Stimulated activated CD8-positive, alpha-beta memory T cell treated with anti-CD3 and anti-CD28 coated beads, Interleukin-4, amount 100 ng/mL, for 4 hours (primary cell): ENCODE data around the gene CTSO.
A peak's percentile ranks its signal among the peaks of the same experiment; 100 is the strongest.

ENCODE experiments used
- DNase-seq, 2 donors: peaks; one replicate each; pipeline ENCODE4 v3.0.0-alpha.2; 2020; ENCODE audit warnings: low read depth in 2 of 2, low spot score in 1 of 2

CTSO gene, protein sequence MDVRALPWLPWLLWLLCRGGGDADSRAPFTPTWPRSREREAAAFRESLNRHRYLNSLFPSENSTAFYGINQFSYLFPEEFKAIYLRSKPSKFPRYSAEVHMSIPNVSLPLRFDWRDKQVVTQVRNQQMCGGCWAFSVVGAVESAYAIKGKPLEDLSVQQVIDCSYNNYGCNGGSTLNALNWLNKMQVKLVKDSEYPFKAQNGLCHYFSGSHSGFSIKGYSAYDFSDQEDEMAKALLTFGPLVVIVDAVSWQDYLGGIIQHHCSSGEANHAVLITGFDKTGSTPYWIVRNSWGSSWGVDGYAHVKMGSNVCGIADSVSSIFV

DNA sequence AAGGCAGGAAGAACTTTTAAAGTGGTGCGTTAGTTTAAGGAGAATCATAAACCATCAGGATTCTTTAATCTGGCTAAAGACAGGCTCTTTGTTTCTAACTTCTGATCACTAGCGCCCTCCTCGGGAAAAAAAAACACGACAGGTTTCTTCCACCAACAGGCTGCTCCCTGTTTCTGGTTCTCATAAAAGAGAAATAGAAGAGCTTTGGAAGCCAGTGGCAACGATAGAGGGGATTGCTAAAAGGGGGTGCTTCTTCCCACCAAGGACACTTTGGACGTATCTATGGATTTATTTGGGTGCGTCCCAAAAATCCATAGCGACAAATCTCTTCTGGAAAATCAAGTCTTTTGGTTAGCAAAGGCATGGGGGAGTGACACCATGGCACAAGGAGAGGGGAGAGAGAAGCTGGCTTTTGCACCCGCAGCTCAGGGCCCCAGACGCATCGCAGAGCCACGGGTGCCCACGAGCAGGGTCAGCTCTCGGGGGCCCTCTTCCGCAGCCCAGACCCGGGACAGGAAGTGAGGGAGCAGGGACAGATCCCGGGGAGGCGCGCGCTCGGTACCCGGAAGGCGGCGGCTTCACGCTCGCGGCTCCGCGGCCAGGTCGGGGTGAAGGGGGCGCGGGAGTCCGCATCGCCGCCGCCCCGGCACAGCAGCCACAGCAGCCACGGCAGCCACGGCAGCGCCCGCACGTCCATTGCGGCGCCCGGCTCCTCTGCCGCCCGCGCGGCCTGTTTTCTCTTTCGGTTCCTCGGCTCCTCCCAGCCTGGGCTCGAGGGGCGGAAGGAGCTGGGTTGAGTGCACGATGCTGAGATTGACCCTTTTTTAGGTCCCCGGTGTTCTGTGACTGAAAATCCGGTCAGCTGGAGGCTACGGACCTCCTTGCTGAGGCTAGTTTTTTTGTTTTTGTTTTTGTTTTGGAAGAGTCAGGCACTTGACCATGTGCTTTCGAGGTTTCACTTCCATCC is at the start of gene CTSO:
Gene CTSO, minus strand, starts transcription at position 716 of the 967 bp plus-strand sequence. Its CDS starts 19 bp downstream, at position 697.
- peak; percentile 52 to 57 for DNase-seq

DNA sequence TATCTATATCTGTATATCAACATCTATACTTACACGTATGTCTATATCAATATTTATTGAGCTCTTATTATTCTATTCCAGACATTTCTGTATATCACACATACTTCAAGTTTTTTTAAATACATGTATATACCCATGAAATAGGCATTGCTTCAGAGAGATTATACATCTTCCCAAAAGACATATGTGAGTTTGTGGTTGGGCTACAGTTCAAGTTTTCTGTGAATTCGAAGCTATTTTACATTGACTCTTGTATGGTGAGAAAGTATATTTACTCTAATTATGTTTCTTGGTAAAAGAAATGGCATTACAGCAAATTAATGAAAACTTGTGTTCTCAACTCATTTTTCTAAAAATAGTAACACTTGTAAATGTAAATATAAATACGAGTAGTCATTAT is 46.8 kb upstream of the CTSO start:
- DNase-seq, result no peak

DNA sequence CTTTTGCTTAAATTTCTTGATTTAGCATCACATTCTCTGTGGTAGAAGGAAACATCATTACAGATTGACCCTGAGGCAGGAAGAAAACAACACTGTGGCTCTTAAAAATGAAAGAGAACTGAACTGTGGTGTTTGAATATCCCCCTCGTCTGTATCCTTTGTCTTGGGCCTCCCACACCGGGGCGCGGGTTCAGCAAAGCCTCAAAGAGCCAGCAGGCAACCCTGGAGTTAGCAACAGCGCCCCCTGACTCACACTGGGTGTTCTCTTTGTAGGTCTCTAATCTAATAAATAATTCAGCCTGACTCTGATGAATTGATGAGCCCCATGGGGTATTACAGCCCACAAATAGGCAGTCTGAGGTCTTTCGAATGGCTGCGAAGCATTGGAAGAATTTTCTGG is 46.1 kb upstream of the CTSO start:
- DNase-seq, result no peak

DNA sequence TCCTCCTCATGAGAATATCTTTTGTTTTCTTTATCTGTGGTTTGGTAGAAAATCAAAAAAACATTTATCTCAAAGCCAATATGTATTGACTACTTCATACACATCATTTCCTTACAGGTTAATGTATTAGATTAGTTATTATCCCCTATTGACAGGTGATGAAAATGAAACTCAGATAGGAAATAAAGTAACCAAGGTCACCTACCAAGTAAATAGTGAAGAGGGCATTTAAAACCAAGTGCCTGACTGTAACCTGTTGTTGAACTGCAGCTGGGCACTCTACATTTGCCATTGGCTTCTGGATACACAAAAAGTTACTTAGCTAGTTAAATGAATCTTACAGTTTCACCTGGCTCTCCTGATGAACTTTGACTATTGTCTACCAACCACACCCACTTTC is 41.4 kb upstream of the CTSO start:
- no peak for DNase-seq

DNA sequence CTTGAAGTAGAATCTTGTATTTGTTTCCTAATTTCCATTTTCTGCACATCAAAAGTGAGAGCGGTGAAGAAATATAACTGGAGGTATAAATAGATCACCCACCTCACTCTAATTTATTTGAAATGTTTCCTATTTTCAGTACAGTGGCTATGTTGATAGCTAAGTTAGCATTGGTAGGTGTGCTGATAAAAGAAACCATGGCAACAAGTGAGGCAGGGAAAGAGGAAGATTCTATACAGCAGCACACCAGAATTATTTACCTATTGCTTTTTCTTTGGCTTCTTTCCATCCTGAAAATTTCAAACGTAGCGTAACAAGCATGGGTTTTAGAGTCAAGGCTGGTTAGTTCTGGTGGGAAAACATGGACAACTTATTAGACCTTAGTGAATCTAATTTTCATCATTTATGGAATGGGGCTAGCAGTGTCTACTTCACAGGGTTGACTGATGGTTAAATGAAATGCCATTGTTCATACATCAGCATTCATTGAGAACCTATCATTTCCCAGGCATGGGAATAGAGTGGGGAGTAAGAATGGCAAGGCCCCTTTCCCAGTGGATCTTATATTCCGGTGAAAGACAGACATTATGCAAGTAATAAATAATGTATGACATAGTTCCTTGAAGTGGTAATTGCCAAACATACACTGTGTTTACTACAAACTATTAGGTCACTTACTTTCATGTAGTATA is 30.6 kb upstream of the CTSO start:
- no peak for DNase-seq

DNA sequence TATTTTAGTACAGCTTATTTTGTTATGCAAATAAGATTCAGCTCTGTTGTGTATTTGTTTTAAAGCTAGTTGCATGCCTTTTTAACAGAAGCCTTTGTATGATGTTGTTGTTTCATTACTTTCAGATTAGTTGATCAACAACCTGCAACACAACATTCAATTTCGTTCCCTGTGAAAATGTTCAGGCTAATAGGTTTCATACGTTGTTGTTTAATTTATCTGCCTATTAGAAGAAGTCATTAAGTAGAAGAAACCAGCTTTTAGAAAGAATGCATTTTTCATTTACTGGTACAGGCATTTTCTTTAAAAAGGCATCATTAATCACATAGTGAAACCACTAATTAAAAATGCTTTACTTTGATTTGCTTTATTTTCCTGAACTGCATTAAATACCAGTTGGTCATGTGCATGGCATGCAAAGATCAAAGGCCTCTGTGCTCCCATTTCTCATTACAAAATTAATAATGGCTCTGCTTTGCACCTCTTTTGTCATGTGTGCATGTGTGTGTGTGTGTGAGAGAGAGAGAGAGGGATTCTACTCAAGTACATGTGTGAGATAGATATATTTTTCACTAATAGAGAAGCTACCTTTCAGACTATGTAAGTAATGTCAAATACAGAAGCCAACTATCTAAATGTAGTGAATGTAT is 29.2 kb upstream of the CTSO start:
- no peak for DNase-seq

DNA sequence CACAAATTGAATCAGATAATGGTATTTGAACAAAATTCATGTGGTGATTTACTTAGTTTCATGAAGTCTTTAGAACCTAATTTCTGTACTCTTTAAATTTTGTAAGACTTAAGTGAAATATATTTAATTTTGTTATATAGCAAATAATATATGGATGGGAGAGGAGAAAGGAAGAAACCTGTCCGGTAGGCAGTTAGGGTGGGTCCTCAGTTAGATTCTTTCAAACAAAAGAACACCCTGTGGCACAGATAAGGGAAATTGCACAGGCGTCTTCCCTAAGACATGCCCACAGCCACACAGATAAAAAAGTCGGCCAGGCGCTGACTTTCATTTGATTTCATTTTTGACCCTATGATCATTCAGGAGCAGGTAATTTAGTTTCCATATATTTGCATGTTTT is 25.1 kb upstream of the CTSO start:
- no peak for DNase-seq

DNA sequence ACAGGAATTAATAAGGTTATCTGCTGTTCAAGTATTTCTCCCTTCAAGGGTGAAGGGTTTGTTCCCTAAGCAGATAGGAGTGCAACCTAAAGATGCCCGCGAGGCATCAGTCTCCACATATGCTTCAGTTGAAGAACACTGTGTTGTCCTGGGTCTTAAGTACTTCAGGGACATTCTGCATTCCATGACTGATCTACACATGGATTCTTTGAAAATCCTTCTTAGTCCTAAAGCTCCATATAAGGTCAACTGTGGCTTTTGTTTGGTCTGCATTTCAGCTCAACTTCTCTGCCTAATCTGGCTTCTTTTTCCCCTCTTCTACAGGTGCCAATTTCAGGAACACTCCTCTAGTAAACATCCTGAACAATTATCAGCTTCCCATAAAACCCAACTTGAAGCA is 21.8 kb upstream of the CTSO start:
- DNase-seq, result no peak

DNA sequence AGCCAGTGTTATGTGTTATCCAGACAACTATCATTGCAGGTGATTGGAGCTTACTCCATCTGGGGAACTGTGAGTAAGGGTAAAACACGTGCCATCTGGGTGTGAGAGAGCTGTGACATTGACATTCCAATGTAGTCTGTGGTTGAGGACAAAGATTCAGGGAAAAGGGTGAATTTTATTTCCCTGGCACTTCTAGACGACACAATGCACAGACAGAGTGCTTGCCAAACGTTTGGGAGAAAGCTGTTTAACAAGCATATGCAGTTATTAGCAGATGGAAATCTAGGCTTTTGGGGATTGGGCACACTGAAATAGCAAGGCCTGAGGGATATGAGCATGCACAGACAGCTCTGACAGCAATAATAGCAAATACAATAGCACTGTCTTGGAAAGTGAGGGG is 21.3 kb upstream of the CTSO start:
- no peak for DNase-seq

DNA sequence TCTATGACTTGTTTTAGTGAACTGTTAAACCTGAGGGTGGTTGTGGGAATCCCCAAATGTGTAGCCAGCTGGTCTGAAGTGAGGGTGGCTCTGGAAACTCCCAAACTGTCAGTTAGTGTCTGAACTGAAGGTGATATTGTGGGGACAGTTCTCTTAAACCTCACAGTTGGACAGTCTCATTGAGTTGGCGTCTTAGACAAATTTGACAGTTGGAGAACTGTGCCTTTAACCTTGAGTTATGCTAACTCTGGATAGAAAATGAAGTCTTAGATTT is 20.7 kb upstream of the CTSO start:
- DNase-seq, result no peak

DNA sequence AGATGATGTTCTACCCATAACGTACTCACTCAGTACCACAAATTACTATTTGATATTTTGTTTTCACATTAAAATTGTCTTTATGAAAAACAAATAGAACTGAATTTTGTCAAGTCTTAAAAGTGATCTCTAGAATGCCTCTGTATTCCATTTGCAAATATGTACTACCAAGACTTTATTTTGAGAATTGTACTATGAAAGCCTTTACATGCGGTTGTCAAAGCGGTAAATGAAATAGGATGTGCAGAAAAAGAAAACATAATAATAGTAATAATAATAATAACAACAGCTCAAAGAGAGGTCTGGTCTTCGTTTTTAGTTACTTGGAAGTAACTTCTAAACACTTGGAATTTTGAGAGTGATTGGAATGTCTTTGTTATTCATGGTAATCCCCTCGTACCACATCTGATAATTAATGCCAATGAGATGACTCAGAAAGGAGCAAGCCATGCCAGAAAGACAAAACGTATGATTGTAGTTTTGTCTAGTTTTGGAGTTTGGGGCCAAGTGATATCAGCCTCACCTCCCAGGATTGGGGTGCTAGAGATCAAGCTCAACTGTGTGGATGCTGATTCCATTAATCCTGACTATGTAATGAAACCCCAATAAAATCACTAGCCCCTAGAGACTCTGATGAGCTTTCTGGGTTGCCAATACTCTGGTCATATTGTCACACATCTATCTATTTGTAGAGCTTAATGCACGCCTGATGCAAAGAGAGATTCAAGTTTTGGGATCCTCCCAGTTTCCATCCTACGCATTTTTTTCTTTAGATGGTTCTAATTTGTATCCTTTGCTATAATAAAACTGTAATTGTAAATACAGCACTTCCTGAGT is 20.2 kb upstream of the CTSO start:
- DNase-seq, result no peak

DNA sequence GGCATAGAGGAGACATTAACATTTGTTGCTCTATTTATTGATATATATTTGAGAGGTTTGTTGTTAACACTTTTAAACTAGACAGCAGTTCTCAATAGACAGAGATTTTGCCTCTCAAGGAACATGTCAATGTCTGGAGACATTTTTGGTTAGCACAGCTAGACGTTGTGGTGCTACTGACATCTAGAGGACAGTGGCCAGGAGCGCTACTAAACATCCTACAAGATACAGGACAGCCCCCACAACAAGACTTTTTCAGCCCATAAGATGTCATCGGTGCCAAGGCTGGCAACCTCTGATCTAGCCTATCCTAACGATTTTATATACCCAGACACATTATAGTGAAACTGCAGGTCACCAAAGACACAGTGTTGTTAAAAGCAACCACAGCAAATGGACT is 18.4 kb upstream of the CTSO start:
- no peak for DNase-seq

DNA sequence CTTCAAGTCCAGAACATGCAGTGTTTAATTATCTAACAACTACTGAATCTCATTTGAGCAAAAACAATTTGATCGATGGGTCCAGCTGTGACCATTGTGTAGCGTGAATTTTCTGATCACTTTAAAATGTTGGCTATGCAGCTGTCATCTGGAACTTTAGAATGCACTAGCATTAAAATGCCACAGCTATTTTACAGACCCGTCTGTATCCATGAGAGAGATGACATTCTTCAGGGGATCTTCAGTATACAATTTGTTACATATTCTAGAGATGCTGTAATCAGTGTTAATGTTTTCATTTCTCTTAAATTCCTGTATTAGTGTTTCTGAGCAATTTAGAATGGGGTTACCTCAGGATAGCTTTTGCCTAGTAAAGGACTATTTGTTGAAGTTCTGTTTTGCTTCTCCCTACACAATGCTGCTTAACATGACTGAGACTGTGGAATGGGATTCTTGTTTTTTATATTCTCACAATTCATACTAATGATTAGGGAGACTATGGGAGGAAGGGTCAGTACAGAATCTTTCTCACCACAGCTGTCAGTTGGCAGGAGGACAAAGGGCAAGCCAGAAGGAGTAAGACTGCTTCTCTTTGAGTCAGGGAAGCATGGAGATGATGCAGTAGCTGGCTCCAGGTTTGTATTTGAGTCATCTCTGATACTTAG is 13.2 kb upstream of the CTSO start:
- DNase-seq, result no peak

DNA sequence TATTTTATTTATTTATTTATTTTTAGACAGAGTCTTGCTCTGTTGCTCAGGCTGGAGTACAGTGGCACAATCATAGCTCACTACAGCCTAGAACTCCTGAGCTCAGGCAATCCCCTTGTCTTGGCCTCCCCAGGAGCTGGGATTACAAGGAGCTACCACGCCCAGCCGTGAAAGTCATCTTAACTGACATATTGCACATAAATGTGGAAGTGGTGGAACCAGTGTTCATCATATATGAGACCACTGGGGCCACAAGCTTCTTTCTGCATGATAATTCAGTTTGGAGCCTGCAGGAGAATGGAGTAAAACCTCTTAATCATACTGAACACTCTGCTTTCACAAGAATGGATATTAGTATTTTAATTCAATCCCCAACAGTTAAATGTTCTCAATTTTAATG is 12.5 kb upstream of the CTSO start:
- no peak for DNase-seq

DNA sequence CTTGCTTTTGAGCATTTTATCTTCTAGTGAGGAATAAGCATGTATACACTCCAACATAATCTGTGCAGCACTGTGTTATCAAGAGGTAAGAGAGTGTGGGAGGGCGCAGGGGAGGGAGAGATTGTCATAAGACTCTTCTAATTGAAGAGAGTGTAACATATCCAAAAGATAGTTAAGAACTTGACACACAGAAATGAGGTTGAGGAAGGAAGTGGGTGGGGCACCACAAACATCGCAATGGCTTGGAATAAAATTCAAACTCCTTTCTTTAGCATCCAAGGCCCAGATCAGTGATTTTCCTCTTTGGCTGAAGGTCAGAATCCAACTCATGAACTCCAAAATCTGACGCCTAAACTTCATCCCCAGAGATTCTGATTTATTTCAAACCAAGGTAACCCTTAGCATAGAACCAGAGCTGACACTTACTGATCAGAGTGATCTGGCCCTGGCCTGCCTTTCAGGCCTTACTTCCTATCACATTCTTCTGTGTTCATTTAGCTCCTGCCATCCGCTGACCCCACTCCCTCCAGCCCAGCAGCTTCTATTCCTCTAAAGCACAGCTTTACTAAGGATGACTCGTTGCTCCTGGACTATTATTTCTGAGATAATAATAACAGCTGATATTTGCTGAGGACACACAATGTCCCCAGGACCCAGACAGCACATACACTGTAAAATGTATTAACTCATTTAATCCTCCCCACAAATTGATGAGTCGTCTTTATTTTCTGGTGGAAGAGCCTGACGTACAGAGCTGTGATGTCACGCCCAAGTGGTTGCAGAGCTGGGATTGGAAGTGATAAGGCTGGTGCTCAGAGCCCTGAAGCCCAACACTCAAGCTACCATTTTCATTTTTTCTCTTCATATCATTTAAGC is 10.6 kb upstream of the CTSO start:
- DNase-seq, result no peak

DNA sequence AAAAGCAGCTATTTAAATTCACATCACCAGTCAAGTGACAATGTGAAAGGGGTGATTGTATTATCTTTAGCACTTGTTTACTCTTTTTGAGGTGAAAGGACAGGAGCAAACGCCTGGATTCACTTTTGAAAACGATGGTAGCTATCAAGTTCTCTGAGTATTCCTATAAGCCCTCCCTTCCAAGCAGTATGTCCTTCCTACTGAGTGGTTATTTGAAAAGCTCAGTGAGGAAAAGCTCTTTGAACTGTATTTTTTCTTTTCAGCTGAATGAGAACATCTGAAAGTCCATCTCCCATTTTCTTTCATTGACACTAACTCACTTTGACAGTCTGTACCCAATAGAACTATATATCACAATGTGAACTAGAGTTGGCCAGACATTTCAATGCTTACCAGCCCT is 9.1 kb upstream of the CTSO start:
- DNase-seq, result no peak

DNA sequence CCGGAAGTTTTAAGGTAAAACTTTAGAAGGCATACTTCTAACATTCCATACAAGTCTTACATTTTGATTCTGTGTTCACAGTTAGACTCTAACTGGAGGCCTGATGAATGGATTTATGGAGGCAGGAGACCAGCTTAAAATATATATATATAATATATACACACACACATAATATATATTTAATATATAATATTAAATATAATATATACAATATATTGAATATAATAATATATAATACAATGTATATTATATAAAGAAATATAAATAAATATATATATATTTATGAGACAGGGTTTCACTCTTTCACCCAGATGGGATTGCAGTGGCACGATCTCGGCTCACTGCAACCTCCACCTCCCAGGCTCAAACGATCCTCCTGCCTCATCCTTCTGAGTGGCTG is 7.9 kb upstream of the CTSO start:
- no peak for DNase-seq

DNA sequence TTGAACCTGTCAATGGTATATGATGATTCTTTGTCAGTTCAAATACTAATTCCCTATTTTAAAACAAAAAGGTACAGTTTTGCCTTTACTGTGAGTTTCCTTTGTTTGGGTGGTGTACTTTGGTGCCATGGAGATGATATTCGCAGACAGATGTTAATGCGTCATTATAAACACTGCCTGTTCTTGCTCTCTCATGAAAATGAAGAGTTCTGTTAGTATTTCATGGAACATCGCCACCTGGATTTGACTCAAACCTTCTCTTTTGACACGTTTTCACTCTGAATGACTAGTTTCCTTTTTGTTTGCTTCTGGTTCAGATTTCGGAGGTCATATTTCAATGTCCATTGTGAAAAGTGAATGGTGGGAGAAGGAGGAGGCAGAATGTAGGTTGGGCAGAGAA is 6.9 kb upstream of the CTSO start:
- no peak for DNase-seq

DNA sequence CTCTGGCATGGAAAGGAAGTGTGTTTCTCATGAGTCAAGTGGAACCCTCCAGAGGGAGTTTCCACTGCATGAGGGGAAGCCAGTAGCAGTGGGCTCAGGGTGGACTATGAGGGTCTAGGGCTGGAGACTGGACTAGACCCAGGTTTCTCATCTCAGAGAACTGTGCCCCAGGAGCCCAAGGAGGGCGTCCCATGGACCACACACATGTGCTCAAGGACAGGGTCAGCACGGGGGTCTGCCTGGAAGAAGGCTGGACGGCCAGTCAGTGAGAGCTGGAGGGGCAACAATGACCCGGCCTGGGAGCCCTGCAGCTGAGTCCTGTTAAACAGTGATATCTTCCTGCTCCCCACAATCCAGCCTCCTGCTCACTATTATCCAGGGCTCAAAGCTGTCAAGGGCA is 5.8 kb upstream of the CTSO start:
- DNase-seq, result no peak
